HCT116 (cell line): ENCODE data around the gene ITK. TPM values are rescaled to one million over a fixed set of nuclear protein-coding genes. Genes with fewer than 3 reads are reported as not detected.
A peak's percentile ranks its signal among the peaks of the same experiment; 100 is the strongest.

Source experiments
- ATAC-seq: fragments of 200-7000 bp; cut with Tn5 transposase; 2 replicates; pipeline ENCODE4 v1.9.1; 2020; ENCODE audit warnings: mild to moderate bottlenecking, moderate library complexity
- BruUV-seq: library from RNA; stranded (reverse); fragments of 400-500 nt; replicated peaks from 2 replicates; lab custom pipeline; 2021; lab: Mats Ljungman, UMichigan
- CTCF ChIA-PET: fragments of 300-600 bp; sonication (Branson Sonifier 250); formaldehyde crosslinking; loops from one replicate; lab custom pipeline; 2021; ENCODE audit warnings: antibody characterized with exemption; lab: Charles Lee
- POLR2A ChIA-PET: fragments of 300-600, 350-600 bp; sonication (Branson Sonifier 250); formaldehyde crosslinking; loops from one replicate; lab custom pipeline; 2021; ENCODE audit warnings: antibody characterized with exemption; lab: Charles Lee
- RAD21 ChIA-PET, 2 experiments: fragments of 300-600 bp; sonication (Branson Sonifier 250); formaldehyde crosslinking; loops; one replicate each; lab custom pipeline; 2023; ENCODE audit warnings: low total read pairs in 2 of 2; ENCODE audit not compliant: uncharacterized antibody in 2 of 2, unreplicated experiment in 2 of 2, low non-redundant PET in 1 of 2; lab: Charles Lee
- DNase-seq: peaks from one replicate; pipeline ENCODE4 v3.0.0-alpha.2; 2010; ENCODE audit warnings: low read depth, low spot score
- H2AFZ ChIP-seq: fragments of 200-600 bp; shearing (Covaris generic), sonication (generic); 2 replicates; pipeline ENCODE4 v1.6.1; 2017; ENCODE audit warnings: low read depth, mixed run types, mixed read lengths, antibody characterized with exemption, low read length; ENCODE audit not compliant: poor library complexity, severe bottlenecking
- H3K27ac ChIP-seq: 2 replicates; pipeline ENCODE4 v1.5.1; 2012; ENCODE audit warnings: low read depth, low read length
- H3K27me3 ChIP-seq: fragments of 200-600 bp; sonication (generic); 2 replicates; pipeline ENCODE4 v1.6.1; 2016; ENCODE audit warnings: mixed run types, low read length, mixed read lengths; ENCODE audit not compliant: insufficient read depth
- H3K36me3 ChIP-seq, 2 experiments: fragments of 200-500 bp in 1 of 2; fragments of 200-600 bp in 1 of 2; sonication (Bioruptor generic) in 1 of 2; sonication (generic) in 1 of 2; 2 replicates each; pipeline versions ENCODE4 v1.5.1 to v1.6.1; 2014 to 2016; ENCODE audit warnings: low read length in 2 of 2, inconsistent platforms in 1 of 2, mixed read lengths in 1 of 2, mixed run types in 1 of 2; ENCODE audit not compliant: insufficient read depth in 2 of 2, control insufficient read depth in 1 of 2
- H3K4me1 ChIP-seq, 2 experiments: fragments of 200-600 bp in 1 of 2; sonication (generic) in 1 of 2; 2 replicates each; pipeline versions ENCODE4 v1.5.1 to v1.6.1; 2012 to 2017; ENCODE audit warnings: low read length in 2 of 2, inconsistent platforms in 1 of 2, mild to moderate bottlenecking in 1 of 2, mixed read lengths in 1 of 2, mixed run types in 1 of 2, moderate library complexity in 1 of 2; ENCODE audit not compliant: insufficient read depth in 2 of 2, control insufficient read depth in 1 of 2
- H3K4me2 ChIP-seq: fragments of 200-600 bp; sonication (generic); 2 replicates; pipeline ENCODE4 v1.6.1; 2017; ENCODE audit warnings: mixed run types, low read length, mixed read lengths
- H3K4me3 ChIP-seq, 2 experiments: fragments of 200-600 bp in 1 of 2; sonication (generic) in 1 of 2; replicated peaks in 1 of 2; 2 replicates each; pipeline ENCODE4 v1.5.1; 2011 to 2016; ENCODE audit warnings: low read length in 2 of 2, control low read depth in 1 of 2, low read depth in 1 of 2, mild to moderate bottlenecking in 1 of 2, mixed read lengths in 1 of 2, mixed run types in 1 of 2
- H3K79me2 ChIP-seq: fragments of 200-600 bp; sonication (generic); 2 replicates; pipeline ENCODE4 v1.6.1; 2017; ENCODE audit warnings: mild to moderate bottlenecking, mixed run types, low read length, moderate library complexity, mixed read lengths; ENCODE audit not compliant: insufficient read depth
- H3K9ac ChIP-seq: fragments of 200-600 bp; sonication (generic); 2 replicates; pipeline ENCODE4 v1.6.1; 2016; ENCODE audit warnings: low read length, mixed read lengths
- H3K9me2 ChIP-seq: fragments of 200-600 bp; sonication (generic), shearing (Covaris generic); 2 replicates; pipeline ENCODE4 v1.6.1; 2017; ENCODE audit warnings: mixed run types, mild to moderate bottlenecking, moderate library complexity; ENCODE audit not compliant: insufficient read depth
- H3K9me3 ChIP-seq, 2 experiments: fragments of 200-500 bp in 1 of 2; fragments of 200-600 bp in 1 of 2; sonication (Bioruptor generic) in 1 of 2; sonication (generic) in 1 of 2; 2 replicates each; pipeline ENCODE4 v1.6.1; 2014 to 2017; ENCODE audit warnings: low read length in 2 of 2, mixed read lengths in 2 of 2, inconsistent platforms in 1 of 2, low read depth in 1 of 2, mild to moderate bottlenecking in 1 of 2, mixed run types in 1 of 2, moderate library complexity in 1 of 2; ENCODE audit not compliant: control insufficient read depth in 1 of 2, insufficient read depth in 1 of 2
- H4K20me1 ChIP-seq: fragments of 200-600 bp; sonication (generic), shearing (Covaris generic); 2 replicates; pipeline ENCODE4 v1.6.1; 2017; ENCODE audit warnings: mixed run types, mild to moderate bottlenecking, moderate library complexity; ENCODE audit not compliant: insufficient read depth
- EZH2 ChIP-seq: fragments of 200-600 bp; sonication (generic); IDR thresholded peaks from 2 replicates; pipeline ENCODE4 v1.6.1; 2017; ENCODE audit warnings: antibody characterized with exemption, mixed run types
- JUND ChIP-seq: IDR thresholded peaks from 2 replicates; pipeline ENCODE4 v1.6.1; 2012
- POLR2AphosphoS5 ChIP-seq: IDR thresholded peaks from 2 replicates; pipeline ENCODE4 v1.6.1; 2011; ENCODE audit warnings: mild to moderate bottlenecking, low read depth, low read length, moderate library complexity
- RAD21 ChIP-seq: IDR thresholded peaks from 2 replicates; pipeline ENCODE4 v1.6.1; 2012; ENCODE audit warnings: low read depth, mild to moderate bottlenecking
- YY1 ChIP-seq: IDR thresholded peaks from 2 replicates; pipeline ENCODE4 v1.6.1; 2011; ENCODE audit warnings: low read length, low read depth, moderate library complexity, mild to moderate bottlenecking; ENCODE audit not compliant: insufficient replicate concordance; ENCODE audit errors: extremely low read depth
- ZFX ChIP-seq: fragments of 450-650 bp; IDR thresholded peaks from 2 replicates; pipeline ENCODE4 v1.6.1; 2017
- ZNF274 ChIP-seq: fragments of 200-500 bp; sonication (Bioruptor generic); IDR thresholded peaks from 2 replicates; pipeline ENCODE4 v1.6.1; 2014; ENCODE audit warnings: mild to moderate bottlenecking, low read depth, low read length, inconsistent platforms
- intact Hi-C: fragments of 100-400 bp; cut with micrococcal nuclease; formaldehyde crosslinking; loops from 2 replicates; pipeline ENCODE4 v1.10.0; 2022
- total RNA-seq: library from RNA; stranded (reverse); gene quantifications from one replicate; pipeline ENCODE4 v1.2.1, GENCODE V29; 2021; ENCODE audit not compliant: unreplicated experiment
- TF ChIP-seq, protein P1 (sequence below): IDR thresholded peaks from 2 replicates; pipeline ENCODE4 v1.6.1; 2011; ENCODE audit warnings: mild to moderate bottlenecking, low read length, moderate library complexity; ENCODE audit not compliant: insufficient replicate concordance; ENCODE audit errors: extremely low read depth

Gene ITK
- total RNA-seq, 1 experiment from 2014 or later: 0.37 TPM

DNA sequence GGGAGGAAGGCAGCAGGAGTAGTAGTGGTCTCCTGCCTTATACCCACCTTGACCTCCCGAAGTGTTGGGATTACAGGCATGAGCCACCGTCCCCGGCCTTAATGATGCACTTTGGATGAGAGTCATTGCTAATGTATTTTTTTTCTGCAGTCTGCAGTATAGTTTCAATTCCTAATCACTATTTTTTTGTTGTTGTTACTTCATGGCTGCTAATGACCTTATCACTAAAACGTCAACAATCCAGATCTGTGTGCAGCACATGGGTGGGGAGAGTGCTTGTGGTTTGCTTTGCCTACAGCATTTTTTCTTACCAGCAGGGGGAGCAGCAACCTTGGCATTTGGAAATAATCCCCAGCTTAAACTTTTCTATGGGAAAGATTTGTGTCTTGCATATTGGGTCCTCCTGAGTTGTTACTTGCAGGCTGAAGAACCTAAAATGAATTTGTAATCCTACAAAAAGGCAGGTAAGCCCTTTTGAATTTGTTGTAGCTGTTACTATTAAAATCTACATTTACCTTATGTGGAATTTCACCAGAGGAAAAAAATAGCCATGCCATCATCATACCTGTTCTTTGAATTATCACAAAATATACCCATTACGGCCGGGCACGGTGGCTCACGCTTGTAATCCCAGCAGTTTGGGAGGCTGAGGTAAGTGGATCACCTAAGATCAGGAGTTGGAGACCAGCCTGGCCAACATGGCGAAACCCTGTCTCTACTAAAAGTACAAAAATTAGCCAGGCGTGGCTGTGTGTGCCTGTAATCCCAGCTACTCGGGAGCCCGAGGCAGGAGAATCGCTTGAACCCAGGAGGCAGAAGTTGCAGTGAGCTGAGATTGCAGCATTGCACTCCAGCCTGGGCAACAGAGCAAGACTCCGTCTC, 31.7 kb upstream of the ITK start (continued):
- TF ChIP-seq, protein P1, sequence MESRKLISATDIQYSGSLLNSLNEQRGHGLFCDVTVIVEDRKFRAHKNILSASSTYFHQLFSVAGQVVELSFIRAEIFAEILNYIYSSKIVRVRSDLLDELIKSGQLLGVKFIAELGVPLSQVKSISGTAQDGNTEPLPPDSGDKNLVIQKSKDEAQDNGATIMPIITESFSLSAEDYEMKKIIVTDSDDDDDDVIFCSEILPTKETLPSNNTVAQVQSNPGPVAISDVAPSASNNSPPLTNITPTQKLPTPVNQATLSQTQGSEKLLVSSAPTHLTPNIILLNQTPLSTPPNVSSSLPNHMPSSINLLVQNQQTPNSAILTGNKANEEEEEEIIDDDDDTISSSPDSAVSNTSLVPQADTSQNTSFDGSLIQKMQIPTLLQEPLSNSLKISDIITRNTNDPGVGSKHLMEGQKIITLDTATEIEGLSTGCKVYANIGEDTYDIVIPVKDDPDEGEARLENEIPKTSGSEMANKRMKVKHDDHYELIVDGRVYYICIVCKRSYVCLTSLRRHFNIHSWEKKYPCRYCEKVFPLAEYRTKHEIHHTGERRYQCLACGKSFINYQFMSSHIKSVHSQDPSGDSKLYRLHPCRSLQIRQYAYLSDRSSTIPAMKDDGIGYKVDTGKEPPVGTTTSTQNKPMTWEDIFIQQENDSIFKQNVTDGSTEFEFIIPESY: no peak
- TF ChIP-seq YY1 (peak; percentile 26), RAD21 (peak; percentile 82), ZNF274 (no peak)
- TF ChIP-seq, all 23 proteins: peak for 4

DNA sequence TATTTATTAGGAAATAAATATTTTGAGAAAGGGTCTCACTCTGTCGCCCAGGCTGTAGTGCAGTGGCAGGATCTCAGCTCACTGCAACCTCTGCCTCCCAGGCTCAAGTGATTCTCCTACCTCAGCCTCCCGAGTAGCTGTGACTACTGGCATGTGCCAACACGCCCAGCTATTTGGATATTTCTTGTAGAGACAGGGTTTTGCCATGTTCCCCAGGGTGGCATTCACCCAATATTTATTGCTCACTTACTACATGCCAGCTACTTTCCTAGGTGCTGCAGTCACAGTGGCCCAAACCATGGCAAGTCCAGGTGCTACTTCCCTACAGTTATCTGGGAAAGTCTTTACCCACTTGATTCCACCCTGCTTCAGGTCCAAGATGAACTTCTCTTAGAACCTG, 29.6 kb upstream of the ITK start:
- no peak overlapping the region for H3K9ac ChIP-seq
- RAD21 ChIA-PET: no interaction called here
- CTCF ChIA-PET: interaction anchor here (1.2 kb wide), 1 partner anchor 8 kb away, joined by 4 read pairs; the partner anchor contains the start of gene MED7
- H3K36me3 ChIP-seq: no peaks in the 10 kb centered on the region
- TF ChIP-seq, protein P1: no peak
- TF ChIP-seq ZFX: no peak
- TF ChIP-seq POLR2AphosphoS5: no peak
- TF ChIP-seq ZNF274: no peak
- no peak for TF ChIP-seq JUND
- TF ChIP-seq EZH2: no peak
- intact Hi-C loops: no loop called here
- POLR2A ChIA-PET: no interaction called here
- no peak overlapping the region for H2AFZ ChIP-seq
- no peaks in the 10 kb centered on the region for H3K9me3 ChIP-seq
- H3K9me2 ChIP-seq: no peaks in the 10 kb centered on the region
- H3K4me3 ChIP-seq: no peak overlapping the region
- H3K4me1 ChIP-seq: no peaks in the 10 kb centered on the region
- H4K20me1 ChIP-seq: no peaks in the 10 kb centered on the region
- H3K27ac ChIP-seq: no peak overlapping the region
- H3K4me2 ChIP-seq: no peak overlapping the region
- no TSS peak for BruUV-seq
- H3K27me3 ChIP-seq: no peaks in the 10 kb centered on the region
- ATAC-seq (no peak), DNase-seq (no peak)
- no peaks in the 10 kb centered on the region for H3K79me2 ChIP-seq
